HG03354 (cell line): ENCODE data around the gene SH3D21.

Experiments
- ATAC-seq: cut with Tn5 transposase; IDR thresholded peaks from one replicate; pipeline ENCODE4 v1.9.1; 2021; ENCODE audit warnings: mild to moderate bottlenecking; ENCODE audit not compliant: unreplicated experiment, poor library complexity, severe bottlenecking

Gene SH3D21

DNA sequence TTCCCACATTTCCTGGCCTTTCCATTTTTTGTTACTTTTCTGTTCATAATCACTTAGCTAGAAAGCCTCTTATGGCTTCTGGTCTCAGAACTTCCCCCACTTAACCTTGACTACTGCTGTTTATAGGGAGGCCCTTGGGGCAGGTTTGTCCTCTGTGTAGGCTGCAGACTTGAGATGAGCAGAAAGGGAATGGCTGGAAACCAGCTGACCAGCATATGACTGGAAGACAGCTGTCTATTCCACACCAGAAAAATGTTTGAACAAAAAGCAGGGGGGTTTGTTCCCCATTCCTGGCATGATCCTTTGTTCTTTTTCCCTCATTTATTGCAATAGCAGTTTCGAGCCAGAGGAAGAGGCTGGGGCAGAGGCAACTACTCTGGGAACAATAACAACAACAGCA lies 4.9 kb upstream of the SH3D21 start:
- ATAC-seq, result no peak

- ATAC-seq, result no peak
Observed at GRCh38 chr1:36303244-36303643, 2.9 kb upstream of the SH3D21 start.

- no peak for ATAC-seq
Observed at GRCh38 chr1:36303650-36304360, 2.4 kb upstream of the SH3D21 start.

- ATAC-seq, result no peak
Observed at GRCh38 chr1:36304521-36304920, 1.6 kb upstream of the SH3D21 start.

- no peak for ATAC-seq
Observed at GRCh38 chr1:36304970-36305914, 926 bp upstream of the SH3D21 start.

GRCh38 chr1:36305915-36306209 lies 306 bp upstream of the SH3D21 start:
- ATAC-seq, result no peak

- ATAC-seq, result peak; percentile 97
Observed at GRCh38 chr1:36306902-36307456, 811 bp downstream of the SH3D21 start.

DNA sequence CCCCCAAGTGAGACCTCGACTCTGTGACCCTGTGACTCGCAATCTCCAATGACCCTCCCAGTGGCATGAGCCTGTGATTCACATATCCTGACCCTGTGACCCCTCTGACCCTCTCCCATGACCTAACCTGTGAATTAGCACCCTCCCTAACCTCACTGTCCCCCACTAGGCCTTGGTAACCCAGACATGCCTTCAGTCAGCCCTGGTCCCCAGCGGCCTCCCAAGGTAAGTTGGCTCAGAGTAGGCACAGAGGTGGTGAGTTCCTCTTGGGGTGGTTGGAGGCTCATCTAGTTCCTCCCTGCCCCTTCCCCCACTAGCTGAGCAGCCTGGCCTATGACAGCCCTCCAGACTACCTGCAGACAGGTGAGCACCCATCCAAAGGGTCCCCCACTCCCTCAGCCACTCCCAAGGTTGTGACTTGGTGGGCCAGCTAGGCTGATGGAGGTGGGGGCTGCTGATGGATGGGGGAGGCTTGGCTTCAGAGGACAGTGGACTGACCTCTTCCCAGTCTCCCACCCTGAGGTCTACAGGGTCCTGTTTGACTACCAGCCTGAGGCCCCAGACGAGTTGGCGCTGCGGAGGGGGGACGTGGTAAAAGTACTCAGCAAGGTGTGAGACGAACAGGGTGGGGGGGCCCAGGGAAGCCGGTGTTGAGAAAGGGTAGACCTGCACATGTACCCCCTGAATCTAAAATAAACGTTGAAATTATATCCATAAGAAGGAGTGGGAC lies 1.6 kb downstream of the SH3D21 start:
- ATAC-seq, result no peak

- no peak for ATAC-seq
Observed at GRCh38 chr1:36309397-36309796, 3.2 kb downstream of the SH3D21 start.

- no peak for ATAC-seq
Observed at GRCh38 chr1:36320291-36320761, 14.2 kb downstream of the SH3D21 start.

GRCh38 chr1:36320767-36321118 lies 14.6 kb downstream of the SH3D21 start:
- no peak for ATAC-seq

GRCh38 chr1:36321119-36321951 lies 15.2 kb downstream of the SH3D21 start:
- ATAC-seq, result no peak

GRCh38 chr1:36322041-36322785 lies 16.0 kb downstream of the SH3D21 start:
- no peak for ATAC-seq

DNA sequence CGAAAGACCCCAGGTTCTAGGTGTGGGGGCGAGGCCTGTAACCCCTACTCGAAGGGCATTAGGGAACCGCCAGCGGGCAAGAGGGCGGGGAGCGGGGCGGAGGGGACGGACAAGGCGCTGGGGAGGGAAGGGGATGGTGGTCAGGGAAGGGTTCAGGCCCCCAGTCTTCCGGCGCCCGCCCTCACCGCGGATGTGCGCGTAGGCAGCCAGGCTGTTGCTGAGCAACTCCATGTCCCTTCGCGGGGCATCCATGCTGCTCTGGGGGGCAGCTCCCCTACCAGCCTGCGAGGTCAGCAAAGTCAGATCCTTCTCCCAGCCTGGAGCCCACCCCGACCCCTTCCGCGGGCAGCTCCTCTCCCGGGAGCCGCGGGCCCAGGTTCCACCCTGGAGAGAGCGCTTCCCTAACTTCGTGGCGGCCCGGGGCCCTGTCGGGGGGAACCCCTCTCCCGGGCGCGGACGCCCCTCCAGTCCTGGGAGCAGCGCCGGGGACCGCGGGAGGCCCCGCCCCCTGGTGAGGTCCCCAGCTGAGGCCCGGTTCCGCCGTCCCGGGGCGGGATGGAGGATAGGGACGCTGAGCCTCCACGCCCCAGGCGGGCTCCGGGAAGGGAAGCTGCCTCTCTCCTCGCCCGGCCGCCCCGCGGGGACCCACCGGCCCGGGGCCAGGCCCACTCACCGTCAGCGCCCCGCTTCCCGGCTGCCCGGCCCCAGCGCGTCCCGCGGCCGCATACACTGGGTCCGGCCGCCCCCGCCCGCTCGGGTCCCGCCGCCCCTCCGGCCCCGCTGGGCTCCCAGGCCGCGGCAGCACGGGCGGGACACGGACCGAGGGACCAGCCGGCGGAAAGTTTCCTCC lies 16.8 kb downstream of the SH3D21 start:
- peak; percentile 39 for ATAC-seq

DNA sequence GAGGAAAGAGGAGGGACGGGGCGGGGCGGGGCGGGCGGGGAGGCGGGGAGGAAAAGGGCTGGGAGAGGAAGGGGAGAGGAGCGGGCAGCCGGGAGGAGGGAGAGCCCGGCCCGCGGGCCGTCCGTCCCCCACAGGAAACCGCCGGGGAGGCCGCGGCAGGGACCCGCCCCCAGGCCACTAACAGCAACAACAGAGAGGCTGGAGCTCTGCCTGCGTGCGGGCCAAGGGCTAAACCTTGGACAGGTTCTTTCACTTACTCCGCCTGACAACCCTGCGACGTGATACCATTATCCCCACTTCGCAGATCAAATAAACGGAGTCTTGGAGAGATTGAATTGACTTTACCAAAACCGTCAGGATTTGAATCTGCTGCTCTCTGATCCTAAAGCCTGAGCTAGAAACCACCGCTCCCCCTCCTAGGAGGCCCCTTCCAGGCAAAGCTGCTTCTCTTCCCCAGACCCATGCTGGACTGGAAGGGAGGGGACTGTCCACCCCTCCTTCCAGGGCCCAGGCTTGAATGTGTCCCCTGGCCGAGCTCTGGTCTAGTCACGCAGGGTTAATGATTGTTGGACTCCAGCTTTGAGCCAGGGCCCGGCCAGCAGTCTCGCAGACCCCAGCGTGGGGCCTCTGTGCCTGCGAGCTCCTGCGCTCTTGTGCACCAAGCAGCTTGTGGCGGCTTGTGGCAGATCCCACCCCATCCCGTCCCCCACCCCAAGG lies 17.6 kb downstream of the SH3D21 start, which contains the start of gene EVA1B:
Gene EVA1B, minus strand, starts transcription at position 10 of the 717 bp plus-strand sequence. CDS start 608 bp downstream, outside the sequence.
- ATAC-seq, result peak; percentile 34

DNA sequence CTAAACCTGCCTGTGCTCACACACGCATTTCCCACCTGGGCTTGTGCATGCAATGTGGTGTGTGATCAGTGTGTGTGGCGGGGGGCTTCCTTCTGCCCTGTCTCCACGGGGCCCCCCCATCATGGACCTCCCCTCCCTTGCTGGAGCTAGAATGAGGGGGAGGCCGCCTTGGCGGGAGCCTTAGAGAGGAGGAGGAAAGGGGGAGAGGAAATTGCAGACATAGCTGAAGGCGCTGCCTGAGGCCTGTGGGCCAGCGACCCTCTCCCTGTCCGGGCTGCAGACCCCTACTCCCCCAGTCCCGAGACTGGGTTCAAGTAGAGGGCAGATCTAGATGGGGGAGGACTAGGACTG lies 18.2 kb downstream of the SH3D21 start:
- ATAC-seq, result no peak

DNA sequence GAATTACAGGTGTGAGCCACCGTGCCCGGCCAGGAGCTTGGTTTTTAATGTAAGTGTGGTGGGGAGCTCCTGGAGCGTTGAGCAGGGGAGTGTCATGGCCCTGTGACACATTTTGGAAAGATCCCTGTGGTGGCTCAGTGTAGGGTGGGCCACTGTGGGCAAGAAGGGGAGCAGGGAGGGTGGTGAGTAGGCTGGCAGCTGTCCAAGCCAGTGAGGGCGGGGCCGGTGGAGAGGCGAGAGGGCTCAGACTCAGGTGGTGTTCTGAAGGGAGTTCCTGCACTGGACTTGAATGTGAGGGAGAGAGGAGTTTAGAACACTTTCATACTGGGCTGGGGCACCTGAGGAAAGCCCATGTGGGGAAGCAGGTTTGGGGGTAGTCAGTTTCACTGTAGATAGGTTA lies 20.3 kb downstream of the SH3D21 start:
- no peak for ATAC-seq
